PC-9 (cell line): ENCODE measurements around the gene CUEDC2. TPM values are rescaled to one million over a fixed set of nuclear protein-coding genes. Genes with fewer than 3 reads are reported as not detected.

ENCODE experiments used
- BruUV-seq: library from RNA; stranded (reverse); fragments of 400-500 nt; replicated peaks from 2 replicates; lab custom pipeline; 2021; lab: Mats Ljungman, UMichigan
- CTCF ChIA-PET: fragments of 300-600 bp; sonication (Branson Sonifier 250); formaldehyde crosslinking; loops from one replicate; lab custom pipeline; 2022; ENCODE audit warnings: antibody characterized with exemption; lab: Charles Lee
- POLR2A ChIA-PET: fragments of 300-600 bp; sonication (Branson Sonifier 250); formaldehyde crosslinking; loops from one replicate; lab custom pipeline; 2022; ENCODE audit warnings: antibody characterized with exemption; ENCODE audit not compliant: unreplicated experiment; lab: Charles Lee
- DNase-seq, 2 experiments: peaks; one replicate each; pipeline versions ENCODE4 v3.0.0 to v3.0.0-alpha.2; 2015 to 2022; ENCODE audit warnings: mixed read lengths in 1 of 2
- H2AFZ ChIP-seq: fragments of 200-600 bp; sonication (generic); 2 replicates; pipeline ENCODE4 v1.8.1; 2017; ENCODE audit warnings: antibody characterized with exemption
- H3F3A ChIP-seq: fragments of 200-600 bp; sonication (generic); 2 replicates; pipeline ENCODE4 v1.8.1; 2017; ENCODE audit warnings: antibody characterized with exemption, mild to moderate bottlenecking, low read depth; ENCODE audit not compliant: insufficient read depth
- H3K27ac ChIP-seq: fragments of 200-600 bp; sonication (generic); 2 replicates; pipeline ENCODE4 v1.6.1; 2016; ENCODE audit warnings: mixed run types
- H3K27me3 ChIP-seq: fragments of 200-600 bp; sonication (generic); 2 replicates; pipeline ENCODE4 v1.6.1; 2016; ENCODE audit warnings: low read depth, mixed run types; ENCODE audit not compliant: insufficient read depth
- H3K36me3 ChIP-seq: fragments of 200-600 bp; sonication (generic); 2 replicates; pipeline ENCODE4 v1.6.1; 2016; ENCODE audit warnings: low read depth, mixed run types
- H3K4me1 ChIP-seq: fragments of 200-600 bp; sonication (generic); replicated peaks from 2 replicates; pipeline ENCODE4 v1.6.1; 2016; ENCODE audit warnings: mixed run types; ENCODE audit not compliant: insufficient read depth
- H3K4me2 ChIP-seq: fragments of 200-600 bp; sonication (generic); 2 replicates; pipeline ENCODE4 v1.6.1; 2017; ENCODE audit warnings: mixed run types
- H3K4me3 ChIP-seq: fragments of 200-600 bp; sonication (generic); 2 replicates; pipeline ENCODE4 v1.6.1; 2016; ENCODE audit warnings: mixed run types
- H3K79me2 ChIP-seq: fragments of 200-600 bp; sonication (generic); 2 replicates; pipeline ENCODE4 v1.6.1; 2017; ENCODE audit warnings: low read depth, mixed run types
- H3K9me2 ChIP-seq: fragments of 200-600 bp; sonication (generic); 2 replicates; pipeline ENCODE4 v1.8.1; 2017; ENCODE audit warnings: mild to moderate bottlenecking; ENCODE audit not compliant: insufficient read depth
- H3K9me3 ChIP-seq: fragments of 200-600 bp; sonication (generic); 2 replicates; pipeline ENCODE4 v1.8.1; 2016; ENCODE audit warnings: low read depth; ENCODE audit not compliant: insufficient read depth
- H4K20me1 ChIP-seq: fragments of 200-600 bp; sonication (generic); 2 replicates; pipeline ENCODE4 v1.8.1; 2017; ENCODE audit not compliant: insufficient read depth
- CTCF ChIP-seq: fragments of 200-600 bp; sonication (generic); conservative IDR thresholded peaks from 2 replicates; pipeline ENCODE4 v1.6.1; 2017; ENCODE audit warnings: mixed run types, antibody characterized with exemption, mild to moderate bottlenecking, moderate library complexity
- EZH2 ChIP-seq: fragments of 200-600 bp; sonication (generic); IDR thresholded peaks from 2 replicates; pipeline ENCODE4 v1.8.0; 2017; ENCODE audit warnings: antibody characterized with exemption, low read depth
- intact Hi-C: fragments of 100-400 bp; cut with micrococcal nuclease; formaldehyde crosslinking; loops from one replicate; pipeline ENCODE4 v1.10.0; 2022; ENCODE audit not compliant: unreplicated experiment
- total RNA-seq: library from RNA; stranded (reverse); gene quantifications from 2 replicates; pipeline ENCODE4 v1.2.3, GENCODE V29; 2021

CUEDC2 gene
- total RNA-seq, 1 experiment from 2014 or later: 46.2 TPM

- Histone ChIP-seq H3K4me1 (peaks cover 5% of the 10 kb centered on the region; the same call in 1 of the 2 replicates), H3F3A (no peaks in the 10 kb centered on the region; the same call in 1 of the 2 replicates), H3K4me2 (peak overlapping the region; percentile 97), H3K9me2 (no peaks in the 10 kb centered on the region), H3K36me3 (no peaks in the 10 kb centered on the region), H3K27me3 (no peaks in the 10 kb centered on the region), H3K9me3 (no peaks in the 10 kb centered on the region), H3K79me2 (no peaks in the 10 kb centered on the region), H3K27ac (peak overlapping the region; percentile 57; the same call in 1 of the 2 replicates), H2AFZ (peak overlapping the region; percentile 94), H3K4me3 (peak overlapping the region; percentile 94), H4K20me1 (no peaks in the 10 kb centered on the region)
- POLR2A ChIA-PET: interaction anchor here (0.6 kb wide), 2 partner anchors 40 to 120 kb away, joined by 5 to 7 read pairs; no protein-coding TSS in a partner anchor
- DNase-seq: no peak
- BruUV-seq: no TSS peak
- CTCF ChIA-PET: interaction anchor here (0.6 kb wide), 1 partner anchor 251 kb away, joined by 4 read pairs; no protein-coding TSS in a partner anchor
- intact Hi-C loops: loop anchor here (2.0 to 5.0 kb wide), 3 partner anchors 19 to 161 kb away; no protein-coding TSS in a partner anchor
- TF ChIP-seq EZH2 (no peak), CTCF (no peak)
Measured at GRCh38 chr10:102421507-102421756, 10.9 kb downstream of the CUEDC2 start.

- TSS peak; percentile 58 for BruUV-seq
- ChIA-PET CTCF (interaction anchor here (0.5 to 0.6 kb wide), 3 partner anchors 157 to 953 kb away, joined by 3 to 4 read pairs (median 3); no protein-coding TSS in a partner anchor), POLR2A (interaction anchor here (0.6 to 0.7 kb wide), 3 partner anchors 30 to 121 kb away, joined by 3 to 7 read pairs (median 5); no protein-coding TSS in a partner anchor)
- Histone ChIP-seq H3K9me2 (no peaks in the 10 kb centered on the region), H2AFZ (peak within 1 kb of the TSS; percentile 94), H3K4me1 (peaks cover 5% of the 10 kb centered on the region; the same call in 1 of the 2 replicates), H3K79me2 (no peaks in the 10 kb centered on the region), H3K27ac (peak within 1 kb of the TSS; percentile 57), H3K4me2 (peak within 1 kb of the TSS; percentile 97), H4K20me1 (no peaks in the 10 kb centered on the region), H3K9me3 (no peaks in the 10 kb centered on the region), H3K36me3 (no peaks in the 10 kb centered on the region), H3K4me3 (peak within 1 kb of the TSS; percentile 94), H3F3A (no peaks in the 10 kb centered on the region; the same call in 1 of the 2 replicates), H3K27me3 (0 out of 2 replicates have a peak, but pooled peaks cover 4% of the 10 kb centered on the region)
- DNase-seq: peak; percentile 85 to 89
- no peak for TF ChIP-seq CTCF
- intact Hi-C loops: loop anchor here (2.0 to 5.0 kb wide), 3 partner anchors 18 to 161 kb away; no protein-coding TSS in a partner anchor
Measured at GRCh38 chr10:102420714-102421506, 11.5 kb downstream of the CUEDC2 start, which contains the start of gene FBXL15. FBXL15 (plus strand) TSS chr10:102420836; CDS start chr10:102421130, 294 bp downstream.

- peak overlapping the region; percentile 97 for H3K4me2 ChIP-seq
- H3K4me3 ChIP-seq: peak overlapping the region; percentile 94
- POLR2A ChIA-PET: interaction anchor here (0.7 kb wide), 1 partner anchor 30 kb away, joined by 3 read pairs; no protein-coding TSS in a partner anchor
- intact Hi-C loops: loop anchor here (2.0 to 5.0 kb wide), 3 partner anchors 17 to 162 kb away; no protein-coding TSS in a partner anchor
- no peaks in the 10 kb centered on the region; the same call in 1 of the 2 replicates for H3F3A ChIP-seq
- DNase-seq: no peak
- H3K9me2 ChIP-seq: no peaks in the 10 kb centered on the region
- peak overlapping the region; percentile 57; the same call in 1 of the 2 replicates for H3K27ac ChIP-seq
- no peaks in the 10 kb centered on the region for H3K36me3 ChIP-seq
- H3K4me1 ChIP-seq: peaks cover 5% of the 10 kb centered on the region; the same call in 1 of the 2 replicates
- H4K20me1 ChIP-seq: no peaks in the 10 kb centered on the region
- TF ChIP-seq EZH2 (no peak), CTCF (no peak)
- no peaks in the 10 kb centered on the region for H3K9me3 ChIP-seq
- no peaks in the 10 kb centered on the region for H3K79me2 ChIP-seq
- H2AFZ ChIP-seq: peak overlapping the region; percentile 94
- 0 out of 2 replicates have a peak, but pooled peaks cover 11% of the 10 kb centered on the region for H3K27me3 ChIP-seq
- BruUV-seq: no TSS peak
- CTCF ChIA-PET: interaction anchor here (0.5 to 0.6 kb wide), 2 partner anchors 158 to 953 kb away, joined by 3 read pairs; no protein-coding TSS in a partner anchor
Measured at GRCh38 chr10:102420181-102420713, 12.1 kb downstream of the CUEDC2 start.
